HG03520 (cell line): ENCODE measurements around the gene STON1.
"Not testable (repeated sequence)": the region's sequence is repeated elsewhere in the genome, so short reads cannot be mapped to it uniquely, and the experiment has no call there.

Experiments used
- ATAC-seq: cut with Tn5 transposase; IDR thresholded peaks from one replicate; pipeline ENCODE4 v1.9.1; 2021; ENCODE audit warnings: mild to moderate bottlenecking, moderate library complexity; ENCODE audit not compliant: unreplicated experiment

STON1 gene, protein sequence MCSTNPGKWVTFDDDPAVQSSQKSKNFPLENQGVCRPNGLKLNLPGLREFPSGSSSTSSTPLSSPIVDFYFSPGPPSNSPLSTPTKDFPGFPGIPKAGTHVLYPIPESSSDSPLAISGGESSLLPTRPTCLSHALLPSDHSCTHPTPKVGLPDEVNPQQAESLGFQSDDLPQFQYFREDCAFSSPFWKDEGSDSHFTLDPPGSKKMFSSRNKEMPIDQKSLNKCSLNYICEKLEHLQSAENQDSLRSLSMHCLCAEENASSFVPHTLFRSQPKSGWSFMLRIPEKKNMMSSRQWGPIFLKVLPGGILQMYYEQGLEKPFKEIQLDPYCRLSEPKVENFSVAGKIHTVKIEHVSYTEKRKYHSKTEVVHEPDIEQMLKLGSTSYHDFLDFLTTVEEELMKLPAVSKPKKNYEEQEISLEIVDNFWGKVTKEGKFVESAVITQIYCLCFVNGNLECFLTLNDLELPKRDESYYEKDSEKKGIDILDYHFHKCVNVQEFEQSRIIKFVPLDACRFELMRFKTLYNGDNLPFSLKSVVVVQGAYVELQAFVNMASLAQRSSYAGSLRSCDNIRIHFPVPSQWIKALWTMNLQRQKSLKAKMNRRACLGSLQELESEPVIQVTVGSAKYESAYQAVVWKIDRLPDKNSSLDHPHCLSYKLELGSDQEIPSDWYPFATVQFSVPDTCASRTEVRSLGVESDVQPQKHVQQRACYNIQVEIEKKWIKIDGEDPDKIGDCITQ

DNA sequence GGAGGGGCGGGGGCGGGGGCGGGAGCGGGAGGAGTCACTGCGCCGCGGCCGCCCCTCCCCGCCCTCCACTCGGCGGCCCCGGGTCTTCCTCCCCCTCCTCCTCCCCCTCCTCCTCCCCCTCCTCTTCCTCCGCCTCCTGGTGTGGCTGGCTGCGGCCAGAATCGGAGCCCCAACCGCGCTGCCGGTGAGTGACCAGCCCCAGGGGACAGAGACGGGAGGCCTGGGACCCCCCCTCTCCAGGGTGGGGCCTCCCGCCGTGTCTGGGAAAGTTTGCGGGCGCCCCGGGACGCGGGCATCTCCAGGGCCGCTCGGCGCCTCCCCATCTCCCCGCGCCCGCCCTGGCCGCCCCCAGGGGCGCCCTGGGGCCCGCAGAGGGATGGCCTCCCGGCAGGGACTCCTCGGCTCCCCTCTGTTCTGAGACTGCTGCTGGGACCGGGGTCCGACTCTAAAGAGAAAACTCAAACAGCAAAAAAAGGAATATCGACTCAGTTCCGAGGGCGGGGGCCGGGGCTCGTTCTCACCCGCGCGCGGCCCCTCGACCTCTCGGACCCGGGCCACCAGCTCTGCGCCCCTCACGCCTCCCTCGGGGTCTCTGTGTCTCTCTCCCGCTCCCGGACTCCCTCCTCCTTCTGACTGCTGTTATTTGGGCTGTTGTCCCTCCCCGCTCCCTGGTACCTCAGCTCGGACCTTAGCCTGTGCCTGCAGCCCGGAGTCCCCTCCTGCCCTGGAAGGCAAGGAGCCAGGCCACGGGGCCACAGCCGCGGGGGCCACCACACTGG, at the start of gene STON1:
Gene STON1, plus strand, starts transcription at position 122 of the 779 bp plus-strand sequence. CDS start 50,480 bp downstream, outside the sequence.
- ATAC-seq, result no peak

DNA sequence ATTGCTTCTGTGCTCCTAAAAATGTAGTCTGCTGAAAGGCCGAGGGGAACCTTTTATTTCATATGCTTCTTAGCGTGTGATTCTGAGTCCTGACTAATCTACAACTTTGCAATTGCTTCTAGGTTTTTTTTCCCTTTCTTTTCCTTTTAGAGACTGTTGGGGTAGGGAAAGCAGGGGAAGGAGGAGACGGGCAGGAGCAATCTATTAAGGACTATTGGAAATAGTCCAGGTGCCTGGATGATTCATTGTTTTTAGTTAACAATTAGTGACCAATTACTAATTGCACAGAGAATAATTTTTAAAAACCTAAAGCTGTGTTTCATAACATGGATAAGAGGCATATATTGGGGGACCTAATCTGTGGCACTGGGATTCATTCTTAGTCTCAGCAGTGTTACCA, 49.4 kb upstream of the STON1 start:
- no peak for ATAC-seq

DNA sequence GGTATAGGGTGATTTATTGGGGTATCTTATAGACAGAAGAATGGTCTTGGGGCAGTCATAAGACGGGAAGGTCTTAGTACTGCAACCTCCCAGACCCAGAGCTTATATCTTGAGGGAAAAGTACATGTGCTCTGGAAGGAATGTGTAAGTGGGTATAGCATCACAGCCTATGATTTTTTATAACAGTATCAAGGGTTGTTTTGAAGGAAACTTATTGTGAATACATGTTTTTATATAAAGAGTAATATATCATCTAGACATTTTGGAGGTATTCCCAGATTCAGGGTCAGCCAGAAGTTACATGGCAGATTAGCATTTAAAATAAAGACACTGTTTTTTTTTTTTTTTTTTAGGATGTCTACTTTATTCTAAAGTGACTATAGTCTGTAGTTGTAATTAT, 47.6 kb upstream of the STON1 start:
- no peak for ATAC-seq

DNA sequence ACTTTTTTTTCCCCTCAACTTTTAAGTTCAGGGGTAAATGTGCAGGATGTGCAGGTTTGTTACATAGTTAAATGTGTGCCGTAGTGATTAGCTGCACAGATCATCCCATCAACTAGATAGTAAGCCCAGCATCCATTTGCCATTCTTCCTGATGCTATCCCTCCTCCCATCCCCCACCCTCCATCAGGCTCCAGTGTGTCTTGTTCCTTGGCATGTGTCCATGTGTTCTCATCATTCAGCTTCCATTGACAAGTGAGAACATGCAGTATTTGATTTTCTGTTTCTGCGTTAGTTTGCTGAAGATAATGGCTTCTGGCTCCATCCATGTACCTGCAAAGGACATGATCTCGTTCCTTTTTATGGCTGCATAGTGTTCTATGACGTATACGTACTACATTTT, 47.2 kb upstream of the STON1 start:
- no peak for ATAC-seq

DNA sequence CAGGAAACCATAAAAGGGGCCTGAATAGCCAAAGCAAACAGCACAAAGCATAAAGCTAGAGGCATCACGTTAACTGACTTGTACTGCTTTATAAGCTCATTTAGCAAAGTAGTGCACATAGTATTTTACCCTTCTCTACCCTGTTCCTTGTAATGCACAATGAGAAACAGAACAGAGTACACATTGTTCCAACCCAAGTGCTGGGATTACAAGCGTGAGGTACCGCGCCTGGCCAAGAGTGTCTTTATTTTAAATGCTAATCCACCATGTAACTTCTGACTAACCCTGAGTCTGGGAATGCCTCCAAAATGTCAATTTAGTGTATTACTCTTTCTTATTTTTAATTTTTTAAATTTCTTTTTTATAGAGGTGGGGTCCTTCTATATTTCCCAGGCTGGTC, 46.4 kb upstream of the STON1 start:
- ATAC-seq, result no peak

DNA sequence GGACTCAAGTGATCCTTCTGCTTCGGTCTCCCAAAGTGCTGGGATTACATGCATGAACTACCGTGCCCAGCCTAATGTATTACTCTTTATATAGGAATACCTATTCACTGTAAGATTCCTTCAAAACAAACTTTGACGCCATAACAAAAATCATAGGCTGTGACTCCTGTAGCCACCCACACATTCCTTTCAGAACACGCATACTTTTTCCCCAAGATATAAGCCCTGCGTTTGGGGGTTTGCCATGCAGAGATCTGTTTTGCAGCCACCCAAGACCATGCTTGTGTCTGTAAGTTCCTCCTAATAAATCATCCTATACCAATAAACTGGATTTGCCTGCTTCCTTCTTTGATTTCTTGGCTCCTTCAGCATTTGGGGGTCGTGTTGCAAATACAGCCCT, 46.0 kb upstream of the STON1 start:
- no peak for ATAC-seq

DNA sequence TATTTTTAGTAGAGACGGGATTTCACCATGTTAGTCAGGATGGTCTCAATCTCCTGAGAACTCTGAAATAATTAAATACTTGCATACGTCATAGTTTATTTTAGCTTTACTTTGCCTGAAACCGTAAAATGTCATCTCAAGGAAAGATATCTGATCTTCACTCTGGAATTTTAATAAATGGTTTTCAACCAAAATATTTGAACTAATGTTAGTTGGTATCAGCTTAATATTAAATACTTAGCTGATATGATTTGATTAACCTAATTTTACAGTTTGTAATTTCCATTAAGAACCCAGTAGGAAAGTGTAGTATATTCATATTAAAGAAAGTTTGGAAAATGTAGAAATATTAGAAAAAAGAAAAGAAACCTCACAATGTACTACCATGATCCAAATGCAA, 41.4 kb upstream of the STON1 start:
- ATAC-seq, result no peak

DNA sequence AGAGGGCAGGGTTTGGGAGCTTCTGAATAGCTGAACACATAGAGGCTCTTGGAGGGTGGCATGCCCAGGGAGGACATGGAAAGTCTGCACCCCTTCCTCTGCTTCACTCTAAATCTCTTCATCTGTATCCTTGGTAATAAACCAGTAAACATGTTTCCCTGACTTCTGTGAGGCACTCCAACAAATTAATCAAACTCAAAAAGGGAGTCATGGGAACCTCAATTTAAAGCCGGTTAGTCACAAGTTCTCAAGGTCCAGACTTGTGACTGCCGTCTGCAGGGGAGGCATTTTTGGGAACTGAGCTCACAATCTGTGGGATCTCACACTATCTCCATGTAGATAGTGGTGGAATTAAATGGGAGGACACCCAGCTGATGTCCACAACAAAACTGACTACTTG, 33.1 kb upstream of the STON1 start:
- ATAC-seq, result no peak

DNA sequence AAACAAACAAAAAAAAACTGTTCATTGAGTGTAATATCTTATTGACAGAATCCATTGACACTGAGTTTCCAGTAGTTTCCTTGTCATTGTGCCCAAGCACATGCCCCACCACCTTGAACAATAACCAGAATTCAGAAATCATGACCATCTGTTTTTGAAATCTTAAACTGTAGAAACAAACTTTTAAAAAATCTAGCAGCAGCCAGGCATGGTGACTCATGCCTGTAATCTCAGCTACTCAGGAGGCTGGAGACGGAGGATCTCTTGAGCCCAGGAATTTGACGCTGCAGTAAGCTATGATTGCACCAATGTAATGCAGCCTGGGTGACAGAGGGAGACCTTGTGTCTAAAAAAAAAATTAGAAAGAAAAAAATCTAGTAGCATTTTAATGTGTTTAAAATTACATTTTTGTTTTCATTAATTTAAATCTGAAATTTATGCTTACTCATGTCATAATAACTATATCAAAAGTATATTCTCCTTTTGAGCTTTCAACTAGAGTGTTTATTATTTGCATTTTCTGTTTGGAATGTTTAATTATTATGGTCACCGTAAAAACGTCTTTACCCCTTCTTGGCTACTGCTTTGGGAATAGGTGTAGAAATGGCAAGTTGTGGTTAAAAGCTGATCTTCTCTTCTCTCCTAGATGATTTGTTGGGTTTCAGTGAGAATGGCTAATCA, 25.2 kb upstream of the STON1 start:
- ATAC-seq, result no peak

DNA sequence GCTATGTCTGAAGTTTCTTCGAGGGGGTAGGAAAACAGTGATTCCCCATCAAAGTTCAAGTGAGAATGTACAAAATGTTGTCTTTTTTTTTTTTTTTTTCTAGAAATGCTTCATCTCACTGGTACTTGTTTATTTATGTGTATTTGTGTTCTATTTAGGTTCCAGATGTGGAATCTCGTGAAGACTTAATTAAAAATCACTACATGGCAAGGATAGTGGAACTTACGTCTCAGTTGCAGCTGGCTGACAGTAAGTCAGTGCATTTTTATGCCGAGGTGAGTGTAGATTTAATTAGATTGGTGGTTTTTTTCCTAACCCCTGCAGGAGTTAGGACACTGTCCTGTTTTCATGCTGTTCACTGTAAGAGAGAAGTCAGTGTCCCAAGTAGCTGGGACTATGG, 22.8 kb upstream of the STON1 start:
- ATAC-seq, result no peak

DNA sequence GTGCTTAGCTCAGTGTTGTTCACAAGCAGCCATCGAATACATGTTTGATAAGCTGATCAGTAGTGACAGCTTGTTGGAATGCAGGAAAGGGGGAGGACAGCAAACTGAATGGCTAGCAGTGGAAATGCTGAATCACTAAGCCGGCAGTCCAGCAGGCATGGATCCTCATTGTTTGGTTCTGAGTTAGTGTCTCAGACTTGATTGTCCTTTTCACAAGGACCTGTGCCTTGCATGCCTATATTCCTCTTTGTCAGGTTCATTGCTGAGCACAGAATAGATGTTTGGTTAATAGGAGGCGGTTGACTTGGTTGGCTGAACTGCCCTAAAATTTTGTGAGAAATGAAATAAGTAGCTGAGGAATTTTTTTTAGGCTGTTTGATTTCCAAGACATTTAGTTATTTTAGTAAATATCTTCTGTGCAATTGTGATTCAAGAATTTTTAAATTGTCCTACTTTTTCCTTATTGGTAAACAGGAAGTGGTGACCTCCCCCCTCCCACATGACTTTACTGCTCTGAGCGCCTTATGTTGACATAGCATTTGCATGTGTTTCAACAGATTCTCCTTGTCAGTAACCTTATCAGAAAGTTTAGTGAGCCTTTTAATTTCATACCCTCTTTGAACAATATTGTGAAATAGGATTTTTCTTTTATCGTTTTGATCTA, 21.4 kb upstream of the STON1 start:
- ATAC-seq, result no peak

DNA sequence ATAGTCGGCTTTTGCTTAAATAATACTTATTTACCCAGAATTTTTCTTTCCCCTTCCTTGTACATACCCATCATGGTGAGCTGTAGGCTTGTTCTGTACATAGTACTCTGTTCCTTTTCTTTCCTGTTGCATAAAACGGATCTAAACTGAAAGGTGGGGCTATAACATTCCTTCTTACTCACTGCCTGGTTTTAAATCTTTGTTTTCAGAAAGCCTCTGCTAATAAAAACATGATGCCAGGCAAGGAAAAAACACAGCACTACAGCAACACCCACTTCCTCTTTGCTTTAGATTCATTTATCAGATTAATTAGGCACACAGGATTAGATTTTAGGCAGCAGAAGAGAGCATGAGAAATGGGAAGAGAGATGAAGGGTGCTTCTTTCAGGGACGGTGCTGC, 19.6 kb upstream of the STON1 start:
- ATAC-seq, result no peak

DNA sequence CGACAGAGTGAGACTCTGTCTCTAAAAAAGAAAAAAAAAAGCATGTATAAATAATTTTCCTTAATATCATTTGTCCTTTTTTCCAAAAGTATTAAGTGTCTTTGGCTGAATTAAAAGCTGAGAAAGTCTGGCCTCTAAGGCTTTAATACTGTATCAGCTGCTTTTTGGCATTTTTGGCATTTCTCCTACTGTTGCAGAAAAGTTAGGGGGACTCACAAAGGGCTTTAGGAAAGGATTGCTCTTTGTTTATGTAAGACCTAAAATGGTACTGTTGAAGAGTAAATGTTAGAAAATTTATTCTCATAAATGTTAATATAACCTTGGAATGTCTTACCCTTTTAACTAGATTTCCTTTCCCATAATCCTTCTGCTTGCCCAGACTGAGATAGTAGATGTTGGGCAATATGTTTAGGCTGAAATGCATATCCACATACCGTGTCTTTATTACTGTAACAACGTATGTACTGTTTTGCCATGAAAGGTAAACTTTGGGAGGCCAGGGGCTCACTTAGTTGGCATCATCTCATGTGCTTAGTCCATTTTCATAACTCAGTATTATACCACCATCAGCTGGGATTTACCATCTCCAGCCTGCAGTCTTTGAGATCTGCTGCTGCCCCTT, 18.0 kb upstream of the STON1 start:
- no peak for ATAC-seq

DNA sequence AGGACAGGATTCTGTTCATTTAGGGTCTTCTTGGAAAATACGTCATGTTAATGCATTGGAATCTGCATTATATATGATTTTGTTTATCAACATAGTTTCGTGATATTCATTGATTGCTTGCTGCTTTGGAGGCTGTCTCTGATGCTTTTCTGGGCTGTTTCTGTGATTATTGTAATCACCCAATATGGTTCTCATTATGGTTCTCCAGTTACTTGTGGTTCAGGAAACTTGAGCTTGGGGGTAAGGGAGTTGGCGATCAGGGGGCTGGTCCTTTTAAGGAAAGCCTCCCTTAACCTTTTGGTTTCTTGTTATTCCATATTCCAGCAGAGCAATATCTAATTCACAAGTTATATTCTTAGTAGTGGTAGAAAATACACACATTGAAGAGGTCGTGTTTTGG, 17.4 kb upstream of the STON1 start:
- no peak for ATAC-seq

DNA sequence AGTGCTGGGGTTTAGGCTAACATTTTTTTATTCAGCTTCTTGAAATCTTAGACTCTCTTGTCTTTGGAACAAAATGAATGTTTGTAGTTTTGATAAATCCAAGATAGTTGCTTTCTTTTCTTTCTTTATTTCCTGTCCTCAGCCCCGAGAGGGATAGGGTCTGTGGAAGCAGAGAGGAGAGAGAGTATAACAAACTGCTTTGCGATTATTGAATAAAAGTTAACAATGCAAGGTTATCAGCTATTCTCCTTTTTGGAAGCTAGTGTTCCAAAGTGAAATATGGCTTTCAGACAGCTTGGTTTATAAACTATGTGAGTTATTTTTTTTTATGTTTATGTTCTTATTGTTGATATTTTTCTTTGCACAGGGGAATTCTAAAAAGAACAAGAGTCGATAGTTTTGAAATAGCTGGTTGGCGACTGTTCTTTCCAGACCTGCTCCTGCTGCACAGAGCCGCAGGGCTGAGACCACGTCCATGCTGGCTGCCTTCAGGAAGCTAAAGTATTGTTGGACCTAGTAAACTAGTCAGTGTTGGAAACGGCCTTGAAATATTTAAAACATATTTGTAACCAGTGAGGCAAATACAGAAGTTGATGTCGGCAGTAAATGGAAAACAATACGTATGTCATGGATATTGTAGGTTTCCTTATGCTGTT, 15.5 kb upstream of the STON1 start:
- ATAC-seq, result no peak

DNA sequence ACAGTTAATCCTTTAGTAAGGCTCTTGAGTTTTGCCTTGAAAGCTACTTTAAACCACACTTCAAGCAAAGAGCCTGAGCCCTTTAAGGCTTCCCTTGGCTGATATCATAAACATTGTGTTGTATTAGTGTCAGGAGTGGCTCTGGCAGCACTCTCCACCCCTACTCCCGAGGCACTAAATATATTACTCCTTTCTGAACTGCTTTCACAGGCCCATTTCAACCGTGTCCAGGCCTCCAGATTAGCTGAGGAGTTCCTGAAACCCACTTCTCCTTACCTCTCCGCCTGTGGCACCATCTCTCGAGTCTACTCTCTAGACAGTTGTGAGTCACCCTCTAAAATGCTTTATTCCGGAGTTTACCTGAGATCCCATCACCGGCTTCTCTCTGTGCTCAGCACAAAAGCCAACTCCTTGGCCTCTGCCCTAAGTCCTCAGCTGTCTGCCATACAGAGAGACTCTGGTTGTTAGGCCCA, 14.4 kb upstream of the STON1 start:
- ATAC-seq, result no peak

DNA sequence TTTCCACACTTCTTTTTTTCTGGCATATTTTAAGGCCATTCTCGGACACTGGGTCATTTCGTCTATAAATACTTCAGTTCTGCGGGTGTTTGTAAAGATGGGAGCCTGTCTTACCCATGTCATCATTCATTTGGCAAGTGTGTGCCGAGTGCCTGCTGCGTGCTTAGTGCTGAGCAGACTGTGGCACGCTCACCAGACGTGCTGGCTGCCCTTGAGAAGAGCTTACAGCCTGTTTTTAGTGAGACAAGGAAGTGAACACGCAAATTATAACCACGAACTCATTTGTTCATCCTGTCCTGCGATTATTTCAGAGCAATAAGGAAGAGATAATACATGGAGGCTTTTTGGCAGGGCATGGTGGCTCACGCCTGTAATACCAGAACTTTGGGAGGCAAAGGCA, 10.4 kb upstream of the STON1 start:
- no peak for ATAC-seq

DNA sequence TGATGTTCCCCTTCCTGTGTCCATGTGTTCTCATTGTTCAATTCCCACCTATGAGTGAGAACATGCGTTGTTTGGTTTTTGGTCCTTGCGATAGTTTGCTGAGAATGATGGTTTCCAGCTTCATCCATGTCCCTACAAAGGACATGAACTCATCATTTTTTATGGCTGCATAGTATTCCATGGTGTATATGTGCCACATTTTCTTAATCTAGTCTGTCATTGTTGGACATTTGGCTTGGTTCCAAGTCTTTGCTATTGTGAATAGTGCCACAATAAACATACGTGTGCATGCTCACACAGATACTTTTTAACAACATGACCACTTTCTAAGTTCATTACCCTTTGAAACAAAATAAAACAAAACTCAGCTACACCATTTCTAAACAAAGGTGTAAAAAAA, 5.2 kb upstream of the STON1 start:
- not testable (repeated sequence) for ATAC-seq

DNA sequence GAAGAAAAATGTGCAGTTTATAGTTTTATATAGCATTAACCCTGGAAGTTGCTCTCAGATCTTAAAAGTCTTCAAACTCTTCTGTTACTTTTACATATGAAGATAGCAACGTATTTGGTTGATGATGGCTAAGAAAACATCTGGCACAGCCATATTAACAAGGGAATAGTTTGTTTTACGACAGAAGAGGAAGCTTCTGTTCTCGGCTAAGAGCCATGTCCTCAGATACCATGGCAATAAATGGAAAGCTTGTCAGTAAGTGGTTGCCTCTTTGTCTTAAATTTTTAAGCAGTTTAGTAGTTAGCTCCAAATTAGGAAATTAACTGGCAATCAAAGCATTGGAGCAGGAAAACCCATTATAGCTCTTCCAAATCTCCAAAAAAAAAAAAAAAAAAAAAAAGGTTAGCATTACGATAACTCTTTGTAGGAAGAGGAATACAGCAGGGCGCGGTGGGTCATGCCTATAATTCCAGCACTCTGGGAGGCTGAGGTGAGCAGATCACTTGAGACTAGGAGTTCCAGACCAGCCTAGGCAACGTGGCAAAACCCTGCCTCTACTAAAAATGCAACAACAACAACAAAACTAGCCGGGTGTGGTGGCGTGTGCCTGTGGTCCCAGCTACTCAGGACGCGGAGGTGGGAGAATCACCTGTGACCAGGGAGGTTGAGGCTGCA, 4.5 kb upstream of the STON1 start:
- no peak for ATAC-seq
